Adrenal gland (tissue), 12 donors: ENCODE data around the gene ACTL7B. TPM values are rescaled to one million over a fixed set of nuclear protein-coding genes. Genes with fewer than 3 reads are reported as not detected.
A peak's percentile ranks its signal among the peaks of the same experiment; 100 is the strongest.
"Not testable (repeated sequence)": the region's sequence is repeated elsewhere in the genome, so short reads cannot be mapped to it uniquely, and the experiment has no call there.

ENCODE experiments used
- DNase-seq, 7 donors: peaks; one replicate each; pipeline ENCODE4 v3.0.0-alpha.2; 2019 to 2020
- H3K27ac ChIP-seq, 5 donors: fragments of 200-600 bp; sonication (generic) in 4 of 5; 1 replicate in 3 of 5; 2 replicates in 2 of 5; pipeline versions ENCODE4 v1.5.1 to v1.8.0; 2016 to 2020; ENCODE audit warnings: mild to moderate bottlenecking in 1 of 5
- H3K27me3 ChIP-seq: fragments of 200-600 bp; 2 replicates; pipeline ENCODE4 v1.8.0; 2021
- H3K36me3 ChIP-seq, 2 donors: fragments of 200-600 bp; replicated peaks in 1 of 2; 1 replicate in 1 of 2; 2 replicates in 1 of 2; pipeline versions ENCODE4 v1.5.1 to v1.8.0; 2018 to 2022
- H3K4me1 ChIP-seq, 2 donors: fragments of 200-600 bp; replicated peaks in 1 of 2; 1 replicate in 1 of 2; 2 replicates in 1 of 2; pipeline versions ENCODE4 v1.5.1 to v1.8.0; 2018 to 2021
- H3K4me3 ChIP-seq, 4 donors: fragments of 200-600 bp; sonication (generic) in 3 of 4; one replicate each; pipeline ENCODE4 v1.5.1; 2016 to 2018
- H3K9me3 ChIP-seq, 3 donors: fragments of 200-600 bp; sonication (generic) in 1 of 3; replicated peaks in 1 of 3; 1 replicate in 2 of 3; 2 replicates in 1 of 3; pipeline versions ENCODE4 v1.5.1 to v1.8.0; 2016 to 2021
- POLR2A ChIP-seq, 2 donors: fragments of 450-650 bp; IDR thresholded peaks; one replicate each; pipeline ENCODE4 v1.6.1; 2017; ENCODE audit warnings: antibody characterized with exemption in 2 of 2, mild to moderate bottlenecking in 2 of 2, moderate library complexity in 1 of 2
- WGBS, 4 donors: extraction: QIAGEN DNeasy Blood & Tissue Kit in 2 of 4; methylation state at CpG; one replicate each; pipeline versions ENCODE4 v1.1.5 to v1.1.7; 2013 to 2017; 5-methylcytosine and 5-hydroxymethylcytosine counted together
- intact Hi-C, 2 donors: fragments of 100-400 bp; cut with DNase I; formaldehyde crosslinking; loops; one replicate each; pipeline versions ENCODE4 v1.14.1 to v1.15.0; 2022 to 2023
- polyA plus RNA-seq, 3 donors: library from polyadenylated mRNA; stranded (reverse); fragments of 200-250 nt in 2 of 3; fragments of 350-450 nt in 1 of 3; fragmentation: Illumina TruSeq in 1 of 3; extraction: RNeasy Lipid Tissue Mini Kit (QIAGEN cat#74804) in 1 of 3; gene quantifications; one replicate each; pipeline ENCODE4 v1.2.3, GENCODE V29; 2013 to 2014
- total RNA-seq, 9 donors: library from RNA; depleted of rRNA in 4 of 9; stranded (reverse); fragments of >200 nt in 4 of 9; fragments of 120-200 nt in 1 of 9; fragmentation: NEBNext Ultra II Directional in 1 of 9; extraction: Animal tissue kit (Norgen Biotek cat#: 25700) in 1 of 9; gene quantifications; one replicate each; pipeline versions ENCODE4 v1.1.0 to v1.2.4, GENCODE V29; 2013 to 2023
- TF ChIP-seq, protein P1 (sequence below), 6 experiments: fragments of 450-650 bp in 4 of 6; fragments of 200-600 bp in 2 of 6; sonication (generic) in 1 of 6; IDR thresholded peaks; 1 replicate in 5 of 6; 2 replicates in 1 of 6; pipeline versions ENCODE4 v1.5.1 to v1.8.0; 2016 to 2021; ENCODE audit warnings: antibody characterized with exemption in 6 of 6, mild to moderate bottlenecking in 2 of 6, moderate library complexity in 1 of 6
- donor health status: healthy with polysubstance abuse.
- donor health status: Bipolar disorder and iron deficiency.
- donor health status: DM: yes; HTN: yes; CAD: no.
- donor health status: DM: no; HTN: no; CAD: no.
- donor health status: DM: no; HTN: no; CAD: no.
- donor health status: DM: yes; HTN: yes; CAD: no.

The ACTL7B gene
- total and polyA plus RNA-seq, 12 donors = 0.12 to 0.95 (median 0.27) TPM; not detected in 4

DNA sequence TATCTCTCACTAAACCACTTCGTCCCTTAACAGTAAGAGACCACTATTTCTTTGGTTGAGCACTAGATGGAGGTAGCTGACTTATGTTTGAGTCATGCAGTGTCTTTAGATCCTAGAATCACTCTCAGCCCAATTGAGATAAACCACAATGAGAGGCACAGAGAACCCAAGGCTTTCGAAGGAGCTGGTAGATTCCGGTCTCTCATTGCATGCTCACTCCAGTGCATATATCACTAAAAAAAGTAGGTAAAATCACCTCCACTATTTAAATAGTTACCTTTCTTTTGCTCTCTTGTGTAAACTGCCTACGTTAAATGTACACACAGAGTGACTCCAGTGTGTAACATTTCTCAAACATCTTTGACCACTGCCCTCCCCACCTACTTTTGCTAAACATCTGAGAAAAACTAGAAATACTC is 33.9 kb upstream of the ACTL7B start:
- no peak for TF ChIP-seq POLR2A (IDR thresholded peaks at IDR 0.05)
- TF ChIP-seq, protein P1, sequence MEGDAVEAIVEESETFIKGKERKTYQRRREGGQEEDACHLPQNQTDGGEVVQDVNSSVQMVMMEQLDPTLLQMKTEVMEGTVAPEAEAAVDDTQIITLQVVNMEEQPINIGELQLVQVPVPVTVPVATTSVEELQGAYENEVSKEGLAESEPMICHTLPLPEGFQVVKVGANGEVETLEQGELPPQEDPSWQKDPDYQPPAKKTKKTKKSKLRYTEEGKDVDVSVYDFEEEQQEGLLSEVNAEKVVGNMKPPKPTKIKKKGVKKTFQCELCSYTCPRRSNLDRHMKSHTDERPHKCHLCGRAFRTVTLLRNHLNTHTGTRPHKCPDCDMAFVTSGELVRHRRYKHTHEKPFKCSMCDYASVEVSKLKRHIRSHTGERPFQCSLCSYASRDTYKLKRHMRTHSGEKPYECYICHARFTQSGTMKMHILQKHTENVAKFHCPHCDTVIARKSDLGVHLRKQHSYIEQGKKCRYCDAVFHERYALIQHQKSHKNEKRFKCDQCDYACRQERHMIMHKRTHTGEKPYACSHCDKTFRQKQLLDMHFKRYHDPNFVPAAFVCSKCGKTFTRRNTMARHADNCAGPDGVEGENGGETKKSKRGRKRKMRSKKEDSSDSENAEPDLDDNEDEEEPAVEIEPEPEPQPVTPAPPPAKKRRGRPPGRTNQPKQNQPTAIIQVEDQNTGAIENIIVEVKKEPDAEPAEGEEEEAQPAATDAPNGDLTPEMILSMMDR (IDR thresholded peaks at IDR 0.05) = peak in 4 of 6 experiments; percentile 35 to 49 (median 45)
- no peaks in the 10 kb centered on the region for H3K27me3 ChIP-seq
- no peak overlapping the region for H3K4me3 ChIP-seq
- DNase-seq = no peak
- peaks cover 18 to 31% of the 10 kb centered on the region in 2 donors for H3K4me1 ChIP-seq
- peaks cover 0 to 40% of the 10 kb centered on the region in 2 donors for H3K36me3 ChIP-seq
- no peak overlapping the region for H3K27ac ChIP-seq
- WGBS, 4 donors = 40 to 71% (median 60%) methylated on average over 4 of the region's 4 CpGs
- intact Hi-C loops = no loop called here
- no peaks in the 10 kb centered on the region for H3K9me3 ChIP-seq

DNA sequence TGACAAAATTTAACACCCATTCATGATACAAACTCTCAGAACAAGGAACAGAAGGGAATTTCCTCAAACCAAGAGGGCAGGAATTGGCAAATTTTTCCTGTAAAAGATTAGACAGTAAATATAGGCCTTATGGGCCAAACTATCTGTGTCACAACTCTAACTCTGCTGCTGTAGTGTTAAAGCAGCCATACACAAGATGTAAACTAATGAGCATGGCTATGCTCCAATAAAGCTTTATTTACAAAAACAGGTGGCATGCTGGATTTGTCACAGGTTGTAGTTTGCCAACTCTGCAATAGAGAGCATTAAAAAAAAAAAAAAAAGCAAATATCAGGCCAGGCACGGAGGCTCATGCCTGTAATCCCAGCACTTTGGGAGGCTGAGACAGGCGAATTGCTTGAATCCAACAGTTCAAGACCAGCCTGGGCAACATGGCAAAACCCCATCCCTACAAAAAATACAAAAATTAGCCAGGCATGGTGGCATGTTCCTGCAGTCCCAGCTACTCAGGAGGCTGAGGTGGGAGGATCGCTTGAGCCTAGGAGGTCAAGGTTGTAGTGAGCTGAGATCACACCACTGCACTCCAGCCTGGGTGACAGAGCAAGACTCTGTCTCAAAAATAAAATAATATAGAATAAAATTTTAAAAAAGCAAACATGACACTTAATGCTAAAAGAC is 30.9 kb upstream of the ACTL7B start:
- Histone ChIP-seq H3K36me3 (peaks cover 0 to 24% of the 10 kb centered on the region in 2 donors), H3K27ac (peak overlapping the region; percentile 44 to 79 (median 76)), H3K4me1 (peaks cover 18 to 31% of the 10 kb centered on the region in 2 donors)
- H3K9me3 ChIP-seq, H3K27me3 ChIP-seq, DNase-seq, intact Hi-C loops, H3K4me3 ChIP-seq: not testable (repeated sequence)
- 53 to 65% (median 61%) methylated on average over 3 of the region's 3 CpGs for WGBS, 4 donors

DNA sequence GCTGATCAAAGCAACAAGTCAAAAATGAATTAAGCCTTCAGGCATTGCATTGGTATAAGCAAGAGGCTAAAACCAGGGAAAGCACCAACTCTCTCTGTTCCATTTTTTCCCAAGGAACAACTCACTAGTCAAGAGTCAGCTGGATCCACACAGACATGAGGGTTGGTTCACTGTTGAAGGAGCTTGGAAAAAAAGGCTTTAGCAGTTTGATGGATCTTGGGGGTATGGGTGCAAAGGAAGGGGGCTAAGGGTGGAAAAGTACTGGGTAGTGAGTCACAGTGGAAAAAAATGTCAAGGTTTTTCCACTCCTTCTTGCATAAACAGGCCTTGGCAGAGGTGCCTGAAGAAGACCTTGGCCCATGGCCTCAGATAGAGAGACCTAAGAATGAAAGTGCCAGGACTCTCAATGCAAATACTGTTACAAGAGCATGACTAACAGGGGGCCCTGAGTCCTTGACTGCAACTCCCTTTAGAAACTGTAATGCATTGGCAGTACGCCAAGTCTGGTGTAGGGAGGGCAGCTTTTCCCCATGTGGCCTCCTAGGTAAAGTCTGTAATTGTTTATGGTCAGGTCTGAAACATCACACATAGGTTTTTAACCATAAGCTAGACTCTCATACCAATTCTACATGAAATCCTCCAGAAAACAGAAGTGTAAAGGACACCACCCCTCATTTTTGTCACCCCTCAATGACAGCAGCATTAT is 30.0 kb upstream of the ACTL7B start:
- Histone ChIP-seq H3K4me1 (peaks cover 25 to 31% of the 10 kb centered on the region in 2 donors), H3K27me3 (no peaks in the 10 kb centered on the region), H3K4me3 (peak overlapping the region in 1 of 4 donors; percentile 44), H3K9me3 (no peaks in the 10 kb centered on the region), H3K36me3 (peaks cover 0 to 21% of the 10 kb centered on the region in 2 donors), H3K27ac (peak overlapping the region; percentile 58 to 79 (median 76))
- peak; percentile 86 to 96 (median 91) for DNase-seq
- intact Hi-C loops = no loop called here
- WGBS, 4 donors = 25 to 67% (median 42%) methylated on average over 1 of the region's 1 CpG
- TF ChIP-seq, protein P1 (IDR thresholded peaks at IDR 0.05) = no peak
- TF ChIP-seq POLR2A (IDR thresholded peaks at IDR 0.05) = peak in 1 of 2 donors; percentile 73

DNA sequence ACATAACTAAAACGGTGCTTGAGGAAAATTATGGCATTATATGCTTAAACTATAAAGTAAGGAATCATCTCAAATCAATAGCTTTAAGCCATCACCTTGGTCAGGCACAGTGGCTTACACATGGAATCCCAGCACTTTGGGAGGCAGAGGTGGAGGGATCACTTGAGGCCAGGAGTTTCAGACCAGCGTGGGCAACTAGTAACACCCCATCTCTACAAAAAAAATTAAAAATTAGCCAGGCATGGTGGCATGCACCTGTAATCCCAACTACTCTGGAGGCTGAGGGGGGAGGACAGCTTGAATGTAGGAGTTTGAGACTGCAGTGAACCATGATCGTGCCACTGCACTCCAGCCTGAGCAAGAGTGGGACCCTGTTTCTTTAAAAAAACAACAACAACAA is 28.9 kb upstream of the ACTL7B start:
- Histone ChIP-seq H3K27me3 (no peaks in the 10 kb centered on the region), H3K4me3 (peak overlapping the region in 2 of 4 donors; percentile 13 to 44), H3K36me3 (peaks cover 0 to 28% of the 10 kb centered on the region in 2 donors), H3K27ac (peak overlapping the region in 3 of 5 donors; percentile 58 to 79 (median 79)), H3K4me1 (peaks cover 30% of the 10 kb centered on the region in 2 donors), H3K9me3 (no peaks in the 10 kb centered on the region)
- DNase-seq = no peak
- TF ChIP-seq, protein P1 (IDR thresholded peaks at IDR 0.05) = no peak
- intact Hi-C loops = no loop called here
- WGBS, 4 donors = 48 to 62% (median 61%) methylated on average over 3 of the region's 3 CpGs
